T-helper 9 cell (primary cell): ENCODE data around the gene PRICKLE2.
"Not testable (repeated sequence)": the region's sequence is repeated elsewhere in the genome, so short reads cannot be mapped to it uniquely, and the experiment has no call there.

Experiments
- DNase-seq: peaks from one replicate; pipeline ENCODE4 v3.0.0-alpha.2; 2020

The PRICKLE2 gene

DNA sequence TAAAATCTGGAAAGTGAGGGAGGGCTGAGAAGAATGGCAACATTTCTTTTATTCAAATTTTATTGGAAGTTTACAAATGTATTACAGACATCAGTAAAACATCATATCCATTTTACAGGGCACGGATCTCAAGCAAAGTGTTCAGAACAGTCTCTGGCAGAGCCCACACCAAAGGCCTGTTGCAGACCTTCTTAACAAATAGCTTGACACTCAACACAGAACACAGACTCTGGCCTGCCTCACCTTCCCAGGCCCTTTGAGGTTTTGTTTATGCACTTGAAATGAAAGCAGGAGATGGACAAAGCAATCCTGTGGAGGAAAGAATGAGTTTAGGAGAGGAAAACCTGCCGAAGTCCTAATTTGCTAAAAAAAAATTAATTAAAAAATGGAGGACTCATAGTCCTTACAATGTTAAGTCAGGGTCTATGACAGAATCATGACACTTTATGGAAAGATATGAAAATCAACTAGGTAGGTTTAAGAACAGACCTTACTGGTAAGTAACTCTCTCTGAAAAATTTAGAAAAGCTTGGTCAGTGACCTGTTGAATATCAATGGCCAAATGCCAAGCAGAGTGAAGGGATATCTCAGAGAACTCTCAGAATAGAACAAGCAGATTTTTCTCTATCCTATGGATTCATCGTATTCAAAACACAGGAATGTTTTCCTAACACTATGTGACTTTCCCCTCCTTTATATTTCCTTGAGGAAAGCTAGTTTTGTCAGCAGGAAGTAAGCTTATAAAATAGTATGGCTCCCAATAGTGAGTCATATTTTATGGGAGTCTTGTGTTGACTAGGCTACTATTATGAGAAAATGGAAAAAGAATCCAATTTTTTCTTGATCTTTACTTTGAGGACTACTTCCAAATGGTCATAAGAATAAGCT is 131.2 kb downstream of the PRICKLE2 start:
- DNase-seq = no peak

GRCh38 chr3:64093211-64093610 is 132.1 kb downstream of the PRICKLE2 start:
- no peak for DNase-seq

- DNase-seq = no peak
Observed at GRCh38 chr3:64091501-64091900, 133.8 kb downstream of the PRICKLE2 start.

DNA sequence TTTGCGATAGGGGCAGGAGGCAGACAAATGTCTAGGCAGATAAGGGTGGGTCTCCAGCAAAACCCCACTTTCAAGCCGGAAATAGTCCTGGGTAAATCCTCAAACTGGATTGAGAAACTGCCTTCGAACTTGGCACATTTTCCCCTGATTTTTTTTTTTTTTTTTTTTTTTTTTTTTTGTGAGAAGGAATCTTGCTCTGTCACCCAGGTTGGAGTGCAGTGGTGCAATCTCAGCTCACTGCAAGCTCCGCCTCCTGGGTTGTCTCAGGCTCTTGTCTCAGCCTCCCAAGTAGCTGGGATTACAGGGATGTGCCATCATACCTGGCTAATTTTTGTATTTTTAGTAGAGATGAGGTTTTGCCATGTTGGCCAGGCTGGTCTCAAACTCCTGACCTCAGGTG is 135.9 kb downstream of the PRICKLE2 start:
- DNase-seq = not testable (repeated sequence)

GRCh38 chr3:64088408-64089205 is 136.7 kb downstream of the PRICKLE2 start:
- DNase-seq = no peak

- DNase-seq = no peak
Observed at GRCh38 chr3:64086479-64087252, 138.6 kb downstream of the PRICKLE2 start.

- no peak for DNase-seq
Observed at GRCh38 chr3:64084640-64085039, 140.6 kb downstream of the PRICKLE2 start.

DNA sequence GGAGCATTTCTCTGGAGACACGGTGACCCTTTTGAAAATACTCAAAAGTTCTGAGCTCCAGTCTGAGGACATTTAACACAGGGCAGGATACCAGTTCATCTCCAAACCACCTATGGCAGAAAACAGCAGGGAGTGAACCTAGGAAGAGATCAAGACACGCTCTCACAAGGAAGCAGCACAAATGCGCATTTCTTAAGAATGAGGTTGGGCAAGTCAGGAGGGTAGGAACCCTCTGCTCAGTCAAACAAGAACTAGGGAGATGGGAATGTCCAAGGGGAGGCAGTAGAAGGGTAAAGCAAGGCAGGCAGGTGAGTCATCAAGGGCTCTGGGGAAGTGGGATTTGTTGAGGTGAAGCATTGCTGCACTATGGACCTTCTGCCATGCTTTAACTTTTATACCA is 141.7 kb downstream of the PRICKLE2 start:
- DNase-seq = no peak

- no peak for DNase-seq
Observed at GRCh38 chr3:64082961-64083541, 142.2 kb downstream of the PRICKLE2 start.

DNA sequence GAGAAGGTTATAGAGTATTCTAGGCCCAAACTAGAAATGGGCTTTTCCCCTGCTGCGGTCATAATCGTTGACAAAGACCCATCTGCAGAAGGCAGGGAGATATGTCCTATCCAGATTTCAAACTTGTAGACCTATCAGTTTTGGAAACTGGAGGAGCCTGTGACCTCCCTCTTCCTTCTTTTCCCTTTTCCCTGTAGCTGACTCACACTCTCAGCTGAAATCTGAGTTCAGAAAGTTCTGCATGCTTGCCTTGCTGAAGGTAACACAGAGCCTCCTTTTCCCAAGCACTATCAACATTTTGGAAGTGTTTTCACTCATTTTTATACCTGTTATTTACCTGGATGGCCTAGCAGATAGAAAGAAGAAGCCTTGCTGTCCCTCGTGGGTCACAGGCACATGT is 142.9 kb downstream of the PRICKLE2 start:
- no peak for DNase-seq

DNA sequence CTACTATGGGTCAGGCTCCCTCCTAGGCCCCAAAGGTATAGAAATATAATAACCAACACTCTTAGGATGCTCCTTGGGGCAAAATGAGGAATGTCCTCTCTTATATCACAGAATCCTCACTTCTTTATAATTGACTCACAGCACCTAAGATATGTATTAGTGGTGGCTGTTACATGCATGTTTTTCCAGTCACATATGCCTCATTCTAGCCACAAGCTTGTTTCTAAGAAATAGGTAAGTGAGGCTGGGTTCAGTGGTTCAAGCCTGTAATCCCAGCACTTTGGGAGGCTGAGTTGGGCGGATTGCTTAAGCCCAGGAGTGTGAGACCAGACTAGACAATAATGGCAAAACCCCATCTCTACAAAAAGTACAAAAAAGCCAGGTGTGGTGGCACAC is 144.0 kb downstream of the PRICKLE2 start:
- no peak for DNase-seq

GRCh38 chr3:64080616-64081234 is 144.5 kb downstream of the PRICKLE2 start:
- no peak for DNase-seq

- DNase-seq = no peak
Observed at GRCh38 chr3:64079369-64080150, 145.7 kb downstream of the PRICKLE2 start.

DNA sequence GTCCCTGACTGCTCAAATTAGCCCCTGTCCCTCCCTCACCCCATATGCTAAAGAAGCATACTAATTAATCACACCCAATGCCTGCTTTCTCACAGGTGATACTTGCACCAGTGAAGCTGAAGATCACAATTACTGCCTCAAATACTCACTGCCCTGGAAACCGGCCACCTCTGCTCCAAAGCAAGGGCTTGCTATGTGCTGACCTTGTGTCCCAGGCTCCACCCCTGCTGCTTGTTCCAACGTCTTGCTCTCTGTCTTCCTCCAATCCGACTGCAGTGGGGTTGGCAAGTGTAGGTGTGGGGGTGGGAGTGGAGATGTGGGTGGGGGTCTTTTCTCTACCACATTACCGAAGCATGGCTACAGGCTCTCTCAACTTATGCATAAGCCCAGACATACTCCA is 146.3 kb downstream of the PRICKLE2 start:
- no peak for DNase-seq

DNA sequence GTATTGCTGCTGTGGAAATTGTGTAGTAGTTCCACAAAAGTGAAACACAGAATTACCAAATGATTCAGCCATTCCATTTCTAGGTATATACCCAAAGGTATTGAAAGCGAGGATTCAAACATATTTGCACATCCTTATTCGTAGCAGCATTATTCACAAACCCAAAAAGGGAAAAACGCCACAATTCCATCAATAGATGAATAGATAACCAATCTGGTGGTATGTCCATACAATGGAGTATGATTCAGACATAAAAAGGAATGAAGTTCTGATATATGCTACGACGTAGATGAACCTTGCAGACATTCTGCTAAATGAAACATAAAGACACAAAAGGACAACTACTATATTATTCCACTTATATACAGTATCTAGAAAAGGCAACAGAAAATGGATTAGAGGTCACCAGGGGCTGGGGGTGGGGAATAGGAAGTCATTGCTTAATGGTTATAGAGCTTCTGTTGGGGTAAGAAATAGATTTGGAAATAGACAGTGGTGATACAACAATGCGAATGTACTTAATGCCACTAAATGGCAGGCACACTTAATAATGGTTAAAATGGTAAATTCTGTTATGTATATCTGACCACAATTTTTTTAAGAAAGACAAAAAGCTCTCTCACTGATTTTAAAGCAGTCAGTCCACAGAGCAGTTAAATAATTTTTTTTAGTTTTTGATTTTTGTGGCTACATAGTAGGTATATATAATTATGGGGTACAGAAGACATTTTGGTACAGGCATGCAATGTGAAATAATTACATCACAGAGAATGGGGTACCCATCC is 150.2 kb downstream of the PRICKLE2 start:
- no peak for DNase-seq

DNA sequence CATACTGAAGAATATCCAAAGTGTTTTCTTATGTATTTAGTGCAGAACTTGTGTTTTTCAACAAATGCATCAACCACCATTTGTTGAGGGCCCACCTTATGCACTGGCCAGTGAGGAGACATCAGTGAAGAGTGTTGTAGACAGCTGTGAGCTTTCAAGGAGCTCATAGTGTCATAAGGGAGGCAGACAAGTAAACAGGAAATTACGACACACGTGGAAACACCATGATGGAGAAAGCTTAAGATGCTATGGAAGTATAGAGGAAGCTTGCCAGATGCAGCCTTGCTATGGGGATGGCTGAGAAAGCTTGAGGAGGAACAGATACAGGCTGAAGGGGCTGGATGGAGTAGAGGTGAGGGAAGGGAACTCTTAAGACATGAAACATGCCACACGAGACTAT is 151.2 kb downstream of the PRICKLE2 start:
- DNase-seq = no peak

DNA sequence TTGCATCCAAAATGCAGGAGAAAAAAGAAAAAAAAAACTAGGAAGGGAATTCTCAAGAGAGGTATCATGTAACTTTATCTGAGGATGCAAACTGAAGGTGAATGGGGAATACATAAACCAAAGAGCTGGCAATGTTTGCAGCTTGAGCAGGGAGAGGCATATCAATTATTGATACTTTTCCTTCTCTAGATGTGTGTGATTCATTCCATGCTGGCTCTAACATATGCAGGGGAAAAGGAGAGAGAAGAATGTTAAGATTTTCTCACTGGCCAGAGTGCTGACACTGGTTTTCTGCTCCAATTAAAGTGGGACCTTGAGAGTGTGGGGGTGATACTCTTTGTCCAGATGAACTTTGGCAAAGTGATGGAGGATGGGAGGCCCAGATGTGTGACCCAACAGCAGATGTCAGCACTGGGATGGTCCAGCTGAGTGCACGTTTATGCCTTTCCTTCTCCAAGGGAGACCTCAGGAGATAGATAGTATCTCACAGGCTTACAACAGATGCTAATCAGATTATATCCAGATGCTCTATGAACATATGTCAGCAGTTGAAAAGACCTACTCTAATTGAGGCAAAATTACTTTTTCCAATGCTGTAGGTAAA is 152.0 kb downstream of the PRICKLE2 start:
- no peak for DNase-seq

GRCh38 chr3:64072126-64072525 is 153.1 kb downstream of the PRICKLE2 start:
- DNase-seq = no peak

- no peak for DNase-seq
Observed at GRCh38 chr3:64070704-64071103, 154.6 kb downstream of the PRICKLE2 start.
